Caki2 (cell line): ENCODE results near the gene SDSL. TPM values are rescaled to one million over a fixed set of nuclear protein-coding genes. Genes with fewer than 3 reads are reported as not detected.

ENCODE experiments used
- DNase-seq: peaks from one replicate; pipeline ENCODE4 v3.0.0-alpha.2; 2015; ENCODE audit warnings: low read depth
- in situ Hi-C: cut with HindIII; loops from 2 replicates; pipeline ENCODE4 v1.10.0; 2016; ENCODE audit warnings: low sequenced_read_pairs, low pct_unique_long_range_greater_than_20kb, mixed read lengths
- total RNA-seq: library from RNA; depleted of rRNA; stranded (reverse); fragments of >200 nt; shearing (Covaris generic); gene quantifications from 2 replicates; pipeline ENCODE4 v1.2.3, GENCODE V29; 2014; ENCODE audit warnings: low replicate concordance

Gene SDSL
- total RNA-seq, 1 experiment from 2014 or later, result 32.2 TPM

- DNase-seq, result no peak
- in situ Hi-C loops, result no loop called here
These were observed 12.6 kb upstream of the SDSL start for GRCh38 chr12:113409462-113410124.

GRCh38 chr12:113413488-113413939 is 8.7 kb upstream of the SDSL start:
- DNase-seq, result peak; percentile 46
- in situ Hi-C loops, result no loop called here

- in situ Hi-C loops, result no loop called here
- DNase-seq, result no peak
These were observed 7.6 kb upstream of the SDSL start for GRCh38 chr12:113414519-113415038.

GRCh38 chr12:113416091-113416754 is 6.0 kb upstream of the SDSL start:
- DNase-seq, result no peak
- in situ Hi-C loops, result no loop called here

GRCh38 chr12:113418213-113418879 is 3.8 kb upstream of the SDSL start:
- DNase-seq, result peak; percentile 58
- in situ Hi-C loops, result no loop called here

GRCh38 chr12:113420996-113421595 is 1.1 kb upstream of the SDSL start:
- DNase-seq, result no peak
- in situ Hi-C loops, result no loop called here

- in situ Hi-C loops, result no loop called here
- DNase-seq, result no peak
These were observed 898 bp downstream of the SDSL start for GRCh38 chr12:113422886-113423669.

GRCh38 chr12:113424456-113424855 is 2.3 kb downstream of the SDSL start:
- in situ Hi-C loops, result no loop called here
- no peak for DNase-seq

- DNase-seq, result peak; percentile 51
These were observed 3.0 kb downstream of the SDSL start for GRCh38 chr12:113424915-113425823.

GRCh38 chr12:113425960-113426453 is 3.8 kb downstream of the SDSL start:
- in situ Hi-C loops, result no loop called here
- DNase-seq, result no peak

More at GRCh38 chr12:113424915-113425823, 3.0 kb downstream of the SDSL start:
- in situ Hi-C loops, result no loop called here

- in situ Hi-C loops, result no loop called here
- DNase-seq, result no peak
These were observed 5.7 kb downstream of the SDSL start for GRCh38 chr12:113427882-113428281.

- no peak for DNase-seq
- in situ Hi-C loops, result no loop called here
These were observed 6.3 kb downstream of the SDSL start for GRCh38 chr12:113428482-113428881.

GRCh38 chr12:113432986-113433385 is 10.8 kb downstream of the SDSL start:
- DNase-seq, result peak; percentile 21
- in situ Hi-C loops, result no loop called here

GRCh38 chr12:113435367-113435766 is 13.2 kb downstream of the SDSL start:
- in situ Hi-C loops, result no loop called here
- no peak for DNase-seq

GRCh38 chr12:113436586-113436985 is 14.4 kb downstream of the SDSL start:
- in situ Hi-C loops, result no loop called here
- DNase-seq, result no peak

GRCh38 chr12:113436993-113437728 is 15.0 kb downstream of the SDSL start:
- in situ Hi-C loops, result no loop called here

More at GRCh38 chr12:113436993-113437728, 15.0 kb downstream of the SDSL start:
- no peak for DNase-seq
